ENCODE data around the gene OLFML1.

Gene OLFML1

GRCh38 chr11:7533199-7534041 is 48.1 kb downstream of the OLFML1 start:
- no peak for DNase-seq

- DNase-seq: no peak
Measured at GRCh38 chr11:7534042-7534378, 48.7 kb downstream of the OLFML1 start.

- no peak for DNase-seq
Measured at GRCh38 chr11:7536100-7536499, 50.8 kb downstream of the OLFML1 start.

- no peak for DNase-seq
Measured at GRCh38 chr11:7537265-7537664, 52.0 kb downstream of the OLFML1 start.

DNA sequence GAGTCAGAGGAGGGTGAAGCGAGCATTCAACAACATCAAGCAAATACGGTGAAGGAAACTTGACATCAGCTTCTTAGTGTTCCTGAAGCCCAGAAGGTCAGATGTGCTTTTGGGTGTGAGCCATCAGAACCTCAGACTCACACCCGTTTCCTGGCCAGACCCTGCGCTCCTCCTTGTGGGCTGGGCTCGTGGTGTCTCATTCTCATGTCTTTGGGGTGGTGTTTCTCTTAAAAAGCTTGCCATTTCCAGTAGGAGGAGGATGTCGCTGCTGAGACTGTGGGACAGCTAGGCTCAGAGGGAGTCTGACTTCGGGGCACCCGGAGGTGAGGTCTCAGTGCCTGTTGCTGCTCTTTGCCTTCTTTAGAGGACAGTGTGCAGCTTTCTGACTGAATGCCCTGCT is 52.7 kb downstream of the OLFML1 start:
- no peak for DNase-seq

- DNase-seq: no peak
Measured at GRCh38 chr11:7538466-7539454, 53.5 kb downstream of the OLFML1 start.

GRCh38 chr11:7540830-7541555 is 55.7 kb downstream of the OLFML1 start:
- no peak for DNase-seq

DNA sequence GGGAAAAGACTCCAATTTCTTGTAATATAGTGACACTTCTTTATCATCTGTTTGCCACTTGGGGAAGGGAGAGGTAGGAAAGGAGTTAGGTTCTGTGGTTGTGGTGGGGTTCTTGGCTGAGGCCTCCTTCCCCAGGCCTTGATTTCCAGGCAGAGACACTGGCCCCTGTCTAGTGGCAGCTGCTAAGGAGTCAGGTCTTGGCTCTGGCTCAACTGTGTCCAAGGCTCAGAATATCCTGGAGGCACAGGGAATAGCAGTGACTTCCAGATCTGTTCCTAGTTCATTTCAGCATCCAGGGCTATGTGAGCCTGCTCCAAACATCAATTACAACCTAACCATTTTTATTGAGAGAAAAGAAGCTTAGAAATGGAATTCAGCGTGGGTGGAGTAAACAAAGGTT is 58.0 kb downstream of the OLFML1 start:
- DNase-seq: no peak

- DNase-seq: no peak
Measured at GRCh38 chr11:7544021-7544420, 58.7 kb downstream of the OLFML1 start.

- no peak for DNase-seq
Measured at GRCh38 chr11:7545611-7546010, 60.3 kb downstream of the OLFML1 start.

DNA sequence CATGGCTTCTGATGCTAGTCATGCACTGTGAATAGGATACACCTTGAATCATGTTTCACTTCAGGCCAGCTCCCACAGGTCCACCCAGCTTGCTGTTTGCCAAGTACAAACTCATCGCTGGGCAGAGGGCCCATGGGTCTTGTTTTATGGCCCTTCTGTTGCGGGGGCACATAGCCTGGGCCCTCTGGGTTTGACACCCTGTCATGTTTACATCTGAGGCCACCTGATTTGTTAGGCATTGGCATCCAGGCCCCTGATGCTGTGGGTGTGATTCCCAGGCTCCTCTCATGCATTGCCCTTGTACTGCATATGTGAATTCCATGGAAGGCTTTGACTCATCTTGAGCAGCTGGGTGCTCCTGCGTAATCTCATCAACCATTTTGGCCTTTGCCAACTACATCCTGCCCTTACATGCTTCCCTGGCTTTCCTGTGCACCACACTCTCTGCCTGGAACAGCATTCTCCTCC is 61.1 kb downstream of the OLFML1 start:
- DNase-seq: no peak

DNA sequence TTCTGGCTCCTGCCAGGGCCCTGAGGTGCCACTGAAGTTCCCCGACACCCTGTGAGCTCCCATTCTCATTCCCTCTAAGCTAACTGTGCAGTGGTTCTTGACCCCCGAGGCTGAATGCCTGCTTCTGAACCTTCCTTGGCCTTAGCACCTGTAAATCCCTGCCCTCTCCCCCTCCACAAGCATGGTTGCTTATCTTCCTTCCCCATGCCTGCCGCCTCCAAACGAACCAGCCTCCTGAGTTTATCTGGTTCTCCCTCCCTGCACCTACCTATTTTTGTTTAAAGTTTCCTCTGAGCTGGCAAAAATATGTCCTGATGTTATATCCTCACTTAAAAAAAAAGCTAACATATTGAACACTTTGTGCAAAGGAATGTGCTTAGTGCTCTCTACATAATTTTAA is 62.4 kb downstream of the OLFML1 start:
- no peak for DNase-seq

- no peak for DNase-seq
Measured at GRCh38 chr11:7548659-7549274, 63.5 kb downstream of the OLFML1 start.

- DNase-seq: no peak
Measured at GRCh38 chr11:7549681-7550080, 64.4 kb downstream of the OLFML1 start.

GRCh38 chr11:7551571-7551970 is 66.3 kb downstream of the OLFML1 start:
- no peak for DNase-seq

GRCh38 chr11:7552666-7553065 is 67.4 kb downstream of the OLFML1 start:
- DNase-seq: no peak

DNA sequence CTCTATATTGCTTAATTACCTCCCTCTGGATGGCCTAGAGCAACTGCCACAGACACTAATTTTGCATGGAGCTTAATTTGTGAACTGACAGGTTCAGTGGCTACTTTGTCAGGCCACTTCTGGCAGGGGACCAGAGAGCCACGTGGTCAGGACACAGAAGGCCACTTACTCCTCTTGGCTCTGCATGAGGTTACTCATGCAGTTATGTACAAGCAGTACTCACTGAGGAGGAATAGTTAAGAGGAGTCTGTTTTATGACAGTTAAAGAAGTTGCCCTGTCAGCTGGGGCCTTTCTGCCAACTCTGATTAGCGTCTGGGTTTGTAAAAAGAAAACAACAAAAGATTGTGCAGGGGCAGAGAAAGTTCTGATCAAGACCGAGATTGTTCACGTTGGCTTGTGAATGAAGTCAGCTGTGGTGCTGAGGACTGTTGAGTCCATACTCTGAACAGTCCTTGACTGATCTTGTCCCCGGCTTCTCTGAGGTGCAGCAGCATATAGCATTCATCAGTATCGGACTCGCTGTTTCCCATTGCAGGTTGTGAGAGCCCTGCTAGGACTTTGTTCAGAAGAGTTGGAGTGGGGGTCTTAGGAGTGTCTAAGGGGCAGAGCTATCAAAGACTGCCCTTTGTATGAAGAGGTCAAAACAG is 69.9 kb downstream of the OLFML1 start:
- no peak for DNase-seq

DNA sequence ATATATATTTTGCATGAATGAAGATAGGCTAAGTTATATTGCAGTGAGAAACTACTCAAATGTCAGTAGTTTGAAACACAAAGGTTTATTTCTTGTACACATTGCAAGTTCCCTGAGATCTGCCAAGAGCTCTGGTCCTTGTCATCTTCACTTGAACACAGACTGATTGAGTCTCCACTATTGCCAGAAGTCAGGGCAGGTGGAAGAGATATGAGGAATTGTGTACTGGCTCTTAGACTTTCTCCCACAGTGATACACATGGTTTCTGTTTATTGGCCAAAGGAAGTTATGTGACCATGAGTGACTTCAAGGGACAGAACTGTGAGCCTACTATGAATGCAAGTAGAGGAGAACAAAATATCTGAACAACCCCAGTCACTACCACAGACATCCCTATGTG is 72.7 kb downstream of the OLFML1 start:
- no peak for DNase-seq

- no peak for DNase-seq
Measured at GRCh38 chr11:7559398-7560283, 74.3 kb downstream of the OLFML1 start.

All from CD4-positive, alpha-beta T cell treated with Interferon gamma for 1 hour (primary cell).